A673 (cell line): Measurements from ENCODE around the gene PLEKHG2.

ENCODE experiments used
- EZH2 ChIP-seq: fragments of 200-600 bp; sonication (generic); IDR thresholded peaks from 2 replicates; pipeline ENCODE4 v1.6.1; 2017; ENCODE audit warnings: borderline replicate concordance, low read depth, mild to moderate bottlenecking, mixed read lengths, antibody characterized with exemption, low read length; ENCODE audit not compliant: poor library complexity, severe bottlenecking
- TF ChIP-seq, protein P1 (sequence below): fragments of 300-800, 200-600 bp; sonication (generic); conservative IDR thresholded peaks from 2 replicates; pipeline ENCODE4 v1.5.1; 2017; ENCODE audit warnings: low read depth, mild to moderate bottlenecking, antibody characterized with exemption, low read length, moderate library complexity, mixed read lengths

DNA sequence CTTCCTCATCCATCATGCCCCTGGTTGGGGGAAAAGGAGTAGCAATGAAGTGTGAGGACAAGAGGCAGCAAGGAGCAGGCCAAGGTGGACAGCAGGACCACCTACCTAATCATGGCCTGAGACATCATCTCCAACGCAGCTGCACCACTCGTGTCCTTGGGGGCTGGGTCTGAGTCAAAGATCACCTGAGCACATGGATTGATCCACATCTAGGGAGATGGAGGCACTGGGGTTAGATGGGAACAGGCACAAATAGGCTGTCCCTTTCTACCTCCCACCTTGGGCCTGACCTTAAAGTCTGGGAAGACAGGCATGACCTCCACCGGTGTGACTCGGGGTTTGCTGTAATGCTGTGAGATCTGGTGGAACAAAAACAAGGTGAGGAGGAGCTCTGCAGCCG is 23.8 kb upstream of the PLEKHG2 start:
- TF ChIP-seq, protein P1, sequence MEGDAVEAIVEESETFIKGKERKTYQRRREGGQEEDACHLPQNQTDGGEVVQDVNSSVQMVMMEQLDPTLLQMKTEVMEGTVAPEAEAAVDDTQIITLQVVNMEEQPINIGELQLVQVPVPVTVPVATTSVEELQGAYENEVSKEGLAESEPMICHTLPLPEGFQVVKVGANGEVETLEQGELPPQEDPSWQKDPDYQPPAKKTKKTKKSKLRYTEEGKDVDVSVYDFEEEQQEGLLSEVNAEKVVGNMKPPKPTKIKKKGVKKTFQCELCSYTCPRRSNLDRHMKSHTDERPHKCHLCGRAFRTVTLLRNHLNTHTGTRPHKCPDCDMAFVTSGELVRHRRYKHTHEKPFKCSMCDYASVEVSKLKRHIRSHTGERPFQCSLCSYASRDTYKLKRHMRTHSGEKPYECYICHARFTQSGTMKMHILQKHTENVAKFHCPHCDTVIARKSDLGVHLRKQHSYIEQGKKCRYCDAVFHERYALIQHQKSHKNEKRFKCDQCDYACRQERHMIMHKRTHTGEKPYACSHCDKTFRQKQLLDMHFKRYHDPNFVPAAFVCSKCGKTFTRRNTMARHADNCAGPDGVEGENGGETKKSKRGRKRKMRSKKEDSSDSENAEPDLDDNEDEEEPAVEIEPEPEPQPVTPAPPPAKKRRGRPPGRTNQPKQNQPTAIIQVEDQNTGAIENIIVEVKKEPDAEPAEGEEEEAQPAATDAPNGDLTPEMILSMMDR: no peak
- TF ChIP-seq EZH2: no peak
